CD14-positive monocyte (primary cell): ENCODE results near the gene NCAM1. TPM values are rescaled to one million over a fixed set of nuclear protein-coding genes. Genes with fewer than 3 reads are reported as not detected.

Experiments used
- DNase-seq, 3 donors: peaks; one replicate each; pipeline ENCODE4 v3.0.0-alpha.2; 2011 to 2022
- H2AFZ ChIP-seq: 2 replicates; pipeline ENCODE4 v1.6.0; 2012; ENCODE audit warnings: mild to moderate bottlenecking, low read depth, low read length, inconsistent platforms; ENCODE audit not compliant: insufficient read depth, poor library complexity, severe bottlenecking
- H3K27ac ChIP-seq, 2 donors: 1 replicate in 1 of 2; 2 replicates in 1 of 2; pipeline ENCODE4 v1.5.1; 2012 to 2013; ENCODE audit warnings: low read length in 2 of 2, control low read depth in 1 of 2, inconsistent platforms in 1 of 2, low read depth in 1 of 2, mild to moderate bottlenecking in 1 of 2
- H3K27me3 ChIP-seq, 2 donors: one replicate each; pipeline versions ENCODE4 v1.6.0 to v1.6.1; 2011 to 2013; ENCODE audit warnings: low read length in 2 of 2; ENCODE audit not compliant: control insufficient read depth in 2 of 2, insufficient read depth in 2 of 2
- H3K36me3 ChIP-seq, 2 donors: replicated peaks in 1 of 2; 1 replicate in 1 of 2; 2 replicates in 1 of 2; pipeline versions ENCODE4 v1.5.1 to v1.6.1; 2012 to 2013; ENCODE audit warnings: low read length in 2 of 2, control low read depth in 1 of 2, inconsistent platforms in 1 of 2, mild to moderate bottlenecking in 1 of 2; ENCODE audit not compliant: insufficient read depth in 2 of 2, control insufficient read depth in 1 of 2
- H3K4me1 ChIP-seq, 2 donors: 1 replicate in 1 of 2; 2 replicates in 1 of 2; pipeline versions ENCODE4 v1.5.1 to v1.6.1; 2012 to 2013; ENCODE audit warnings: low read length in 2 of 2, control low read depth in 1 of 2, inconsistent platforms in 1 of 2, mild to moderate bottlenecking in 1 of 2, moderate library complexity in 1 of 2; ENCODE audit not compliant: insufficient read depth in 2 of 2, control insufficient read depth in 1 of 2
- H3K4me2 ChIP-seq: replicated peaks from 2 replicates; pipeline ENCODE3; 2012; ENCODE audit warnings: low read length, moderate library complexity, mild to moderate bottlenecking; ENCODE audit not compliant: poor library complexity, severe bottlenecking; ENCODE audit errors: extremely low read depth
- H3K4me3 ChIP-seq, 3 experiments: fragments of 200-600 bp in 1 of 3; sonication (generic) in 1 of 3; replicated peaks in 1 of 3; 1 replicate in 2 of 3; 2 replicates in 1 of 3; pipeline ENCODE4 v1.5.1; 2011 to 2013; ENCODE audit warnings: low read length in 3 of 3, mild to moderate bottlenecking in 3 of 3, control low read depth in 2 of 3, low read depth in 2 of 3, inconsistent platforms in 1 of 3, moderate library complexity in 1 of 3
- H3K79me2 ChIP-seq: 2 replicates; pipeline ENCODE4 v1.6.0; 2012; ENCODE audit warnings: mild to moderate bottlenecking, control low read depth, inconsistent platforms, low read length, moderate library complexity; ENCODE audit not compliant: insufficient read depth
- H3K9ac ChIP-seq: 2 replicates; pipeline ENCODE4 v1.6.0; 2017; ENCODE audit warnings: low read length, mild to moderate bottlenecking; ENCODE audit not compliant: insufficient read depth, poor library complexity, severe bottlenecking
- H3K9me3 ChIP-seq, 2 donors: replicated peaks in 1 of 2; 1 replicate in 1 of 2; 2 replicates in 1 of 2; pipeline versions ENCODE4 v1.5.1 to v1.6.1; 2012 to 2013; ENCODE audit warnings: low read length in 2 of 2, control low read depth in 1 of 2; ENCODE audit not compliant: control insufficient read depth in 1 of 2, insufficient read depth in 1 of 2
- H4K20me1 ChIP-seq: 2 replicates; pipeline ENCODE4 v1.6.0; 2012; ENCODE audit warnings: mild to moderate bottlenecking, low read length, control low read depth, moderate library complexity; ENCODE audit not compliant: insufficient read depth
- H3K27ac Mint-ChIP-seq, 7 donors: one replicate each; pipeline ENCODE4 v1.8.0; 2020; ENCODE audit warnings: mild to moderate bottlenecking in 7 of 7, mixed read lengths in 7 of 7, moderate library complexity in 6 of 7, inconsistent platforms in 2 of 7
- H3K27me3 Mint-ChIP-seq, 3 donors: one replicate each; pipeline ENCODE4 v1.8.0; 2021 to 2022; ENCODE audit warnings: low read depth in 3 of 3, mild to moderate bottlenecking in 3 of 3, mixed read lengths in 3 of 3, moderate library complexity in 3 of 3, inconsistent platforms in 1 of 3
- H3K36me3 Mint-ChIP-seq, 2 donors: one replicate each; pipeline ENCODE4 v1.8.0; 2020; ENCODE audit warnings: mixed read lengths in 2 of 2, inconsistent platforms in 1 of 2, mild to moderate bottlenecking in 1 of 2
- H3K4me1 Mint-ChIP-seq: one replicate; pipeline ENCODE4 v1.8.0; 2020; ENCODE audit warnings: mild to moderate bottlenecking, mixed read lengths
- H3K4me3 Mint-ChIP-seq, 2 donors: one replicate each; pipeline ENCODE4 v1.8.0; 2020; ENCODE audit warnings: mild to moderate bottlenecking in 2 of 2, mixed read lengths in 2 of 2, moderate library complexity in 1 of 2
- H3K9me3 Mint-ChIP-seq, 7 donors: one replicate each; pipeline ENCODE4 v1.8.0; 2020 to 2022; ENCODE audit warnings: mixed read lengths in 7 of 7, mild to moderate bottlenecking in 6 of 7, moderate library complexity in 6 of 7, inconsistent platforms in 2 of 7
- whole genome bisulfite sequencing: methylation state at CpG from one replicate; pipeline ENCODE4 v1.1.5; 2013; ENCODE audit warnings: missing lambda C conversion rate; ENCODE audit not compliant: insufficient coverage; 5-methylcytosine and 5-hydroxymethylcytosine counted together
- intact Hi-C, 2 donors: fragments of 100-400 bp; cut with micrococcal nuclease; formaldehyde crosslinking; loops; one replicate each; pipeline versions ENCODE4 v1.15.0 to v1.15.1; 2023
- polyA plus RNA-seq, 3 donors: library from polyadenylated mRNA; depleted of rRNA in 1 of 3; unstranded in 2 of 3; stranded (reverse) in 1 of 3; fragments of 300-500 nt in 2 of 3; fragments of >200 nt in 1 of 3; fragmentation: Illumina TruSeq in 2 of 3; gene quantifications; 1 replicate in 2 of 3; 2 replicates in 1 of 3; pipeline ENCODE4 v1.2.3, GENCODE V29; 2012 to 2021
- TF ChIP-seq, protein P1 (sequence below): fragments of 200-600 bp; IDR thresholded peaks from one replicate; pipeline ENCODE4 v1.8.0; 2022; ENCODE audit warnings: antibody characterized with exemption, mild to moderate bottlenecking

The NCAM1 gene
- polyA plus RNA-seq, 3 donors: 0.65 to 0.69 TPM; not detected in 1

DNA sequence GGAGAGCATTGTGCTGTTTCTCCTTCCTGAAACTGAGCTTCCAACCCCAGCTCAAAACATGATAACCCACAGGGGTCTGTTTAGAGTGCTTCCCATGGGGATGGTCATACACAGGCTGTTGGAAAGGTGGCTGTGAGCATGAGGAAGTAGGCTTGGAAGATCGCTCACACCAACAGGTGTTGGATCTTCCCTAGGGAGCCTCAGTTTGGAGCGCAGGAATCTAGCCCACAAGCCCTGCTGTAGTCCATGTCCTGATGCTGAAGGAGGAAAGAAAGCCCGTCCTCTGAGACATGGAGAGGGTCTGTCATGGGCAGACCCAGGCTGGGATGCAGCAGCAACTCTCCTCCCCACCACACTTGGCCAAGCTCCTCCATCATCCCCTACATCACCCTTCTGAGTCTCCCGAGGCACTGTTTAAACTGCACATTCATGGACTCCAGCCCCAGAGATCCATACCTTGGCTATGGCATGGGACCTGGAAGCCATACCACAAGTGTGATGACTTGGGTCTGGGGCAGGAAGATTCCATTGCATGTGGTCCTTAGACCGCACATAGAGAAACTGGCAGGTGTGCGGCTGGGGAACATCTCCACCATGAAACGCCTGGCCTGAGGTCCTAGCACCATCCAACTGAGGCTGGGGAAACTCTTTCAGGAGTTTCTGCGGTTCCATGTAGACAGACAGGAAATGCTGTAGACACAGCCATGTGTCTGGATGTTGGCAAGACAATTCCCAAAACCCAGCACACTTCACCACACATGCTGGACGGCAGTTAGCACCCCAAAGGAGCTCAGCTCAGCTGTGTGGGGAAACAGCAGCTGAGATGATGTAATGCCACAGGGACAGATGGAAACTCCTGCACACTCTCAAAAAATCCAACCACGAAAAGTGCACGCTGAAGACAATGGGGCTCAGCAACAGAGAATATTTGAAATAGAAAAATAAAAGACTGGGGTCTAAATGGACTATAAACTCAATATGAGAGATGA is 325.6 kb downstream of the NCAM1 start:
- intact Hi-C loops: loop anchor here (2.0 to 10.0 kb wide), 4 partner anchors 492 to 1002 kb away; no protein-coding TSS in a partner anchor
- Histone ChIP-seq H3K9me3 (no peaks in the 10 kb centered on the region), H3K79me2 (no peaks in the 10 kb centered on the region), H4K20me1 (no peaks in the 10 kb centered on the region), H3K4me1 (no peaks in the 10 kb centered on the region), H3K36me3 (no peaks in the 10 kb centered on the region), H3K4me3 (no peak overlapping the region), H3K27me3 (no peaks in the 10 kb centered on the region), H3K27ac (no peak overlapping the region), H3K4me2 (no peak overlapping the region), H3K9ac (no peak overlapping the region), H2AFZ (no peak overlapping the region)
- no peak overlapping the region for H3K27ac Mint-ChIP-seq
- no peaks in the 10 kb centered on the region for H3K9me3 Mint-ChIP-seq
- no peaks in the 10 kb centered on the region for H3K4me1 Mint-ChIP-seq
- TF ChIP-seq, protein P1, sequence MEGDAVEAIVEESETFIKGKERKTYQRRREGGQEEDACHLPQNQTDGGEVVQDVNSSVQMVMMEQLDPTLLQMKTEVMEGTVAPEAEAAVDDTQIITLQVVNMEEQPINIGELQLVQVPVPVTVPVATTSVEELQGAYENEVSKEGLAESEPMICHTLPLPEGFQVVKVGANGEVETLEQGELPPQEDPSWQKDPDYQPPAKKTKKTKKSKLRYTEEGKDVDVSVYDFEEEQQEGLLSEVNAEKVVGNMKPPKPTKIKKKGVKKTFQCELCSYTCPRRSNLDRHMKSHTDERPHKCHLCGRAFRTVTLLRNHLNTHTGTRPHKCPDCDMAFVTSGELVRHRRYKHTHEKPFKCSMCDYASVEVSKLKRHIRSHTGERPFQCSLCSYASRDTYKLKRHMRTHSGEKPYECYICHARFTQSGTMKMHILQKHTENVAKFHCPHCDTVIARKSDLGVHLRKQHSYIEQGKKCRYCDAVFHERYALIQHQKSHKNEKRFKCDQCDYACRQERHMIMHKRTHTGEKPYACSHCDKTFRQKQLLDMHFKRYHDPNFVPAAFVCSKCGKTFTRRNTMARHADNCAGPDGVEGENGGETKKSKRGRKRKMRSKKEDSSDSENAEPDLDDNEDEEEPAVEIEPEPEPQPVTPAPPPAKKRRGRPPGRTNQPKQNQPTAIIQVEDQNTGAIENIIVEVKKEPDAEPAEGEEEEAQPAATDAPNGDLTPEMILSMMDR: no peak
- H3K36me3 Mint-ChIP-seq: no peaks in the 10 kb centered on the region
- 93% methylated on average over 3 of the region's 11 CpGs for WGBS
- DNase-seq: no peak
- no peak overlapping the region for H3K4me3 Mint-ChIP-seq
- peaks cover 0 to 2% (median 2%) of the 10 kb centered on the region in 3 donors for H3K27me3 Mint-ChIP-seq

DNA sequence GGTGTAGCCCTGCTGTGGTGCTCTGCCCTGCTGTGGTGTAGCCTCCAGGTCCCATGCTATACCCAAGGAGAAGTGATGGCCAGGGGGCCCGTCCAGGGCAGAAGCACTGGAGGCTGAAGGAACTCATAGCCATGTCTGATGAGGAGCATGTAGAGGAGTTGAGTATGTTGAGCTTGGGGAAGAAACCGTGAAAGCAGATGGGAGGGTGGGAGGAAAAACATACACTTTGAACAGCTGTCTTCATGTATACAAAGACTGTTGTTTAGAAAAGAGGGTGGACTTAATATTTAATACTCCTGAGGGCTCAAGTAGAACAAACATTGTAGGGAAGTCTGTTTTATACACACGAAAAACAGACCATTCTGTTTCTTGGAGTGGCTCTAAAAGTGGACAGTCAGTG is 326.6 kb downstream of the NCAM1 start:
- Histone ChIP-seq H3K9ac (no peak overlapping the region), H3K27me3 (no peaks in the 10 kb centered on the region), H3K4me1 (no peaks in the 10 kb centered on the region), H3K9me3 (no peaks in the 10 kb centered on the region), H4K20me1 (no peaks in the 10 kb centered on the region), H3K36me3 (no peaks in the 10 kb centered on the region), H3K4me2 (no peak overlapping the region), H3K79me2 (no peaks in the 10 kb centered on the region), H3K4me3 (no peak overlapping the region), H2AFZ (no peak overlapping the region), H3K27ac (no peak overlapping the region)
- intact Hi-C loops: loop anchor here (2.0 to 10.0 kb wide), 5 partner anchors 493 to 1003 kb away; no protein-coding TSS in a partner anchor
- WGBS: 80% methylated on average over 3 of the region's 3 CpGs
- no peaks in the 10 kb centered on the region for H3K4me1 Mint-ChIP-seq
- H3K4me3 Mint-ChIP-seq: no peak overlapping the region
- H3K9me3 Mint-ChIP-seq: no peaks in the 10 kb centered on the region
- TF ChIP-seq, protein P1: no peak
- no peaks in the 10 kb centered on the region for H3K36me3 Mint-ChIP-seq
- DNase-seq: no peak
- no peak overlapping the region for H3K27ac Mint-ChIP-seq
- peaks cover 2 to 4% (median 3%) of the 10 kb centered on the region in 3 donors for H3K27me3 Mint-ChIP-seq
